Activated CD4-positive, alpha-beta T cell treated with anti-CD3 and anti-CD28 coated beads, Interleukin-2, amount 50 U/mL, for 4 hours (primary cell): ENCODE results near the gene EMX2.

Experiments used
- DNase-seq, 2 experiments: peaks; one replicate each; pipeline ENCODE4 v3.0.0-alpha.2; 2020

EMX2 gene

DNA sequence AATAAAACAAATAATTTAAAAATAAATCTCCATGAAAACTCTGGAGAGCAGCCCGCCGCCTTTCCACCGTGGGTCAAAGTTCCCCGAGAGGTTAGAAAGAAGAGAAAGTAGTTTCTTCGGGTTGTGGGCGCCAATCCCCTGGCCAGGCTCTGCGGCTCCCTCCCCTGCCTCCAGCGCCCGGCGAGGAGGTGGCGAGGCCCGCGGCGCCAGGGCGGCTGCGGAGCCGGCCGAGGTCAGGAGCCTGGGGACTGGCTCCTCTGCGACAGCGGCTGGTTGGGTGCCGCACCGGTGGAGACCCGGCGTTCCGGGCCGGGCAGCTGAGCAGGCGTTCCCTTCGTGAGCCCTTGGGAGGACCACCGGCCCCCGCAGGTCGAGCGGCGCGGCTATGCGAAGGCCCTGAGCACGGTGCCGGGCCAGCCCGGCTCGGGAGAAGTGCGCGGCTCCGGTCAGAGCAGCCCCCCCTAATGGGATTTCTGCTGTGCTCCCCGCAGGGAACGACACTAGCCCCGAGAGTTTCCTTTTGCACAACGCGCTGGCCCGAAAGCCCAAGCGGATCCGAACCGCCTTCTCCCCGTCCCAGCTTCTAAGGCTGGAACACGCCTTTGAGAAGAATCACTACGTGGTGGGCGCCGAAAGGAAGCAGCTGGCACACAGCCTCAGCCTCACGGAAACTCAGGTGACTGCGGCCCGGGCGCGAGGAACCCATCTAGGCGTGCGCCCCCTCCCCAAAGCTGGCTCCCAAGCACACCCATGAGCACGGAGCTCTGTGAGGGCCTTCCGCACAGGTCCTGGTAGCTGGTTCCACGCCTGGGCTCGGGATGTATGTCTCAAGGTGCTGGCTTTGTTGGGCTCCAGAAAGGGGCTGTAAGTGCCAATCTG lies 2.8 kb downstream of the EMX2 start:
- DNase-seq: no peak

DNA sequence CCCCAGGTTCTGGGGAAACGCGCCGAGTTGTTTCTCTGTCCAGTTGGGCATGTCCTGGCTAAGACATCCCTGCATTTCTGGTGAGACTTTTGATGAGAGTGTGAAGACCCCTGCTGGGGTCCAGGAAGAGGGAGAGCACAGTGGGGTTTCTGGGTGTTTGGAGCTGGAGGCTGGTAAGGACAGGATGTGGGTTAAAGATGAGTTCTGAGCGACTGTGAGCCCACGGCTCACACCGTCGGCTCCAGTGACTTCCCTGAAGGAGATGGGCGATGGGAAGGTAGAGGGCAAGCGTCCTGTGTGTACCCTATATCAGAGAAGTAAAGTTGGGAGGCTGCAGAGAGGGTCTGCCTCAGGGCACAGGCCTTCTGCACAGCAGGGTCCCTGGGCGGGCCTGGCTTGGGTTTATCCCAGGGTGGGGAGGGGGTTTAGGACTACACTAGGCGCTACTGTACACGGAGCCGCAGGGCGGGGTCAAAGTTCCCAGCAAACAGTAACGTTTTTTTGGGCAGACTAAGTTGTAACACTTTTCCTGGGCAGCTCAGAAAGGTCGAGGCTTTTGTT lies 3.6 kb downstream of the EMX2 start:
- no peak for DNase-seq

- DNase-seq: no peak
These were observed 4.1 kb downstream of the EMX2 start for GRCh38 chr10:117546581-117547015.

DNA sequence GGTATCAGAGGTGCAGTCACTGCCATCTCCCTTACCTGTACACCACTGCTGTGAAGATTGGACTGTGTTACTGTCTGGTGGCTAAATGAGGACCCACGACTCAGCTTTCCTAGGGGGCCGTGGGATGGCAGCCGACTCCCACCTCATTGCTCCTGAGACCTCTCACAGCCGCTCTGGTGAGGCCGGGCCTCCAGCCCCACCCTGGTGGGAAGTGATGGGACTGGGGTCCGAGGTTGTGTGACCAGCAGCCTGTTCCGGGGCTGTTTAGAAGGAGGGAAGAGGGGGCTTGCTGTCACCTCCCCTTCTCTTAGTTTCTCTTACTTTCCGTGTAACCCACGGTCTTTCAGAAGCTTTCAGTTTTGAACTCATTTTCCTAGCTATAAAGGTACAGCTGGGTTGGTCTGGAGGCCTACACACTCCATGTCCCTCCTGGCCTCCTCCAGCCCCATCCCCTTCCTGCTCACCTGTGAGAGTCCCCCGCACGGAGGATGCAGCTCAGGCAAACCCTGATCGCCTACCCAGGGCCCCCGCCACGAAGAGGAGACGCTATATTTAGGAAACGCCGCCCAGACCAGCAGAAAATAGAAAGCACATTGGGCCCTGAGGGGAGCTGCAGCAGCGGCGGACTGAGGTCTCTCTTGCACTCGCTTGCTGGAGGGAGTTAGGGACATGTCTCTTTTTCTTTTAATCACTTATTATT lies 4.6 kb downstream of the EMX2 start:
- no peak for DNase-seq

GRCh38 chr10:117547716-117548668 lies 5.4 kb downstream of the EMX2 start:
- DNase-seq: no peak

DNA sequence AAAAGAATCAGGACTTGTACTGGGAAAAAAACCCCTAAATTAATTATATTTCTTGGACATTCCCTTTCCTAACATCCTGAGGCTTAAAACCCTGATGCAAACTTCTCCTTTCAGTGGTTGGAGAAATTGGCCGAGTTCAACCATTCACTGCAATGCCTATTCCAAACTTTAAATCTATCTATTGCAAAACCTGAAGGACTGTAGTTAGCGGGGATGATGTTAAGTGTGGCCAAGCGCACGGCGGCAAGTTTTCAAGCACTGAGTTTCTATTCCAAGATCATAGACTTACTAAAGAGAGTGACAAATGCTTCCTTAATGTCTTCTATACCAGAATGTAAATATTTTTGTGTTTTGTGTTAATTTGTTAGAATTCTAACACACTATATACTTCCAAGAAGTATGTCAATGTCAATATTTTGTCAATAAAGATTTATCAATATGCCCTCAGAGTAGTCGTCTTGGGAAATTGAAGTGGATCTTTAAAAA lies 6.6 kb downstream of the EMX2 start:
- DNase-seq: no peak

- DNase-seq: no peak
These were observed 7.5 kb downstream of the EMX2 start for GRCh38 chr10:117550076-117550475.

- no peak for DNase-seq
These were observed 8.2 kb downstream of the EMX2 start for GRCh38 chr10:117550599-117551329.

DNA sequence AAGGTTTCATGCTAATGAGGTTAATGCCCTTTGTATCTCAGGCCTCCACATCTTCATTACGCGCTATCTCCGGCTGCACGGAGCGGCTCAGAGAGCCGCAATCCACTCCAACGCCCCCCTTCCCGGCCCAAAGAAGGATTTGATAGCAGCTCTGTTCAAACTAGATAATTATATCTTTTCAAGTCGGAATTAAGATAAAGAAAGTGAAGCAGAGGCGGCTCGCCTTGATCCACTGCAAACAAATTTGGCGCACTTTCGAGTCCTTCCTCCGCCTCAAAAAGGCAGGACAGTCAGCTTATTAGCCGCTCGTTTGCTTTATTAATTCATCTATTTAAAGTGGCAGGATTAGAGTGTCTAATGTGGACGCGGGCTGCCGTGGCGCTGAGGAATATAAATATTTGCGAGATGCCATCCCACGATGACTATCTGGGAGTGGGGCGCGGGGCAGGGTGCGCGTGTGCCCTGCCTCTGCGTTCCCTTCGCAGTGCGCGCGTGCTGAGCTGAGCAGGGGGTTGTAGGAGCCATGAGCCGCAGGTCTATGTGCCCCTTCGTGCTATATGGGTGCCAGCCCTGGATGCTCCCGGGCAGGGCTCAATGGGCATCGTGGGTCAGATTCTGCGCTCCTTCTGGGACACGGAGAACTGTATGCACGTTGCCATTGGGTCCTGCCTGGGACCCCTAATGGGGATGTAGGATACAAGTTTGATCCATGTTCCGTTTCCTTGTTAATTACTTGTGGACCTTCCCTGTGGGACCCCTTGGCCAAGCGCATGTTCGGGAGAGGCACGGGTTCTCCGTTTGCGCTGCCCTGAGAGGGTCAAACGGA lies 9.0 kb downstream of the EMX2 start:
- DNase-seq: no peak

DNA sequence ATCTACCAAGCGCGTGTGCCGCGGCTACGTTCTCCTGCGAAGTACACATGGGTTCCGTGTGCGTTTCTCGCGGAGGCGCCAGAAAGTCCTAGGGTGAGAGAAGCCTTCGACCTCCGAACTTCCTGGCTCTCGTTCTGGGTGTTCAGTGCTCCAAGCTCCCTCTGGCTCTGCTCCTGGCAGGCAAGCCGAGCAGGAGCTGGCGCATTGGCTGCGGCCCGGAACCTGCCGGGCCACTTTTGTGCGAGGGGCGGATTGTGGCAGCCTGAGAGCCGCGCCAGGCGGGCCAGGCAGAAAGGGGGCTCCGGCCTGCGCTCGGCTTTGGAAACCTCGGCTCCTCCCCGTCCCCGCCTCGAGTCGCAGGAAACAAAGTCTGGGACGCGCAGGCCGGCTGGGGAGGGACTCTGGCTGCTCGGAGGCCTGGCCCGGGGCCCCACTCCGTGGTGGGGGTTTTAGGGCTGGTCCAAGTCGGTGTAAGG lies 9.6 kb downstream of the EMX2 start:
- DNase-seq: no peak

DNA sequence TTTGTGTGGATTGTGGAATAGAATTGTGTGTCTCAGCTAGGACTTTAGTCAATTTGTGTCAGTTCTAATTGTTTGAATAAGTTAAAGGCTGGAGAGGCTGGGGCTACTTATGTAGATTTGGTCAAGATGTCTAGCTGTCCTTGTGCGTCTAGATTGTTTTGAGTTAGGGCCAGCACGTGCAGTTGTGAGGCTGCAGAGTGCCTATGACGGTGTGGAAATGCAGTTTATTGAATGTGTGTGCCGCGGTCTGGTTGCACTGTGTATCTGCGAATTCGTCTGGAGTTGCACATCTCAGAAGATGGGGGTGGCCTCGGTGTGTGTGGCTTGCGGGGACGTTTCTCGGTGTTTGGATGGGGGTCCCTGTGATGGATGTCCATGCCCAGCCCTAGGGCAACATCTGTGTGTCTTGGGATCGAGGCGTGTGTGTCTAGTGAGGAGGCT lies 10.2 kb downstream of the EMX2 start:
- DNase-seq: no peak

- no peak for DNase-seq
These were observed 10.7 kb downstream of the EMX2 start for GRCh38 chr10:117553142-117553814.

GRCh38 chr10:117553815-117554172 lies 11.2 kb downstream of the EMX2 start:
- no peak for DNase-seq

- DNase-seq: no peak
These were observed 11.8 kb downstream of the EMX2 start for GRCh38 chr10:117554241-117554814.

GRCh38 chr10:117555017-117555416 lies 12.5 kb downstream of the EMX2 start:
- no peak for DNase-seq

DNA sequence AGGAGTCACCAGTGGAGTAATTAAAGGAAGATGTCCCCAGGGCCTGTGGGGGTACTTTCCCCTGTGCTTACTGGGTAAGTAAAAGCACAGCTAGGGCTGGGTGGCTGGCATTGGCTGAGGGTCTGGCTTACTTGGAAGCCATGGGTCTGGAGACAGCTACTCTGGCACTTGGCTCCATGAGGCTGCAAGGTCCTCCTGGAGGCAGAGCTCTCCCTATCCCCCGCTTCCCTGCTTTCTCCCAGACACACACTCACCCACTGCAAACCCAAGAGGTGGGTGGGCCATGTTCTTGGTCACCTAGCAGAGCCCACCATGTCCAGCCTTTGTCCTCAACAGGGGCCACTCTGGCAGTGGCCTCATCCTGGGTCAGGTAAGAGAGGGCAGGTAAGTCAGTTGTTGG lies 13.3 kb downstream of the EMX2 start:
- DNase-seq: no peak

DNA sequence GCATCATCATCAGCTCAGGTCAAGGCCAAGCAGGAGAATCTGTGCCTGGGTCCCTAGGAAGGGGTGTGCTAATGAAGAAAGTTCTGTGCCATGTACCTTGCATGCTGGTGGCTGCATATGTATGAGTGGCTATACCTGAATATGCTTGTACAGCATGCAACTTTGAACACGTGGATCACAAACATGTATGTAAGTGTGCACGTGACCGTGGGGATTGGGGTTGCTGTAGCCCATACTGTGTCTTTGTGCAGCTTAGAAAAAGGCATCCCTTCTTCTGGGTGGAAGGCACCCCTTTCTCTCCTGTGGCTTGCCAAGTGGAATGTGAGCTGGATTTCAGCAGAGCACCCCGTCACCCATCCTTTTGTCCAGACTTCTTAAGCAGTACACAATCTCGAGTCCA lies 13.8 kb downstream of the EMX2 start:
- no peak for DNase-seq

DNA sequence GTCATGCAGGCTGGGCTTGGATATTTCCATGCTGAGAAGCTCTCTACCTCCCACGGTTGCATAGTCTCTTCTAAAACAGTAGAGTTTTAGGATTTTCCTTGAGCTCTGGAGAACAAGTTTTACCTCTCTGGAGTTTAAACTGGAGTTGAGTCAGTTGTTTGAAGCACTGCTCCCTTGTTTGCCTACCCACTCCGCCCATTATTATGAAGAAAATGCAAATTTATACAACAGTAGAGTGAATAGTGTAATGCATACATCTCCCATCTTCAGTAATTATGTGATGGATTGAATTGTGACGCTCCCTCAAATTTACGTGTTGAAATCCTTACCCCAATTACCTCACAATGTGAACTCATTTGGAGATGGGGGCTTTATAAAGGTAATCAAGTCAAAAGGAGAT lies 17.2 kb downstream of the EMX2 start:
- DNase-seq: no peak

GRCh38 chr10:117560942-117561341 lies 18.4 kb downstream of the EMX2 start:
- DNase-seq: no peak

GRCh38 chr10:117562220-117562619 lies 19.7 kb downstream of the EMX2 start:
- no peak for DNase-seq
